ENCODE results near the gene MIOX. TPM values are rescaled to one million over a fixed set of nuclear protein-coding genes. Genes with fewer than 3 reads are reported as not detected.
"Not testable (repeated sequence)": the region's sequence is repeated elsewhere in the genome, so short reads cannot be mapped to it uniquely, and the experiment has no call there.

MIOX gene
- total RNA-seq, 1 experiment from 2014 or later: not detected

GRCh38 chr22:50528682-50529415, 42.2 kb downstream of the MIOX start:
- DNase-seq (ENCODE audit: low read depth): peak; percentile 5

GRCh38 chr22:50529416-50529896, 42.8 kb downstream of the MIOX start:
- no peak for DNase-seq (ENCODE audit: low read depth)

GRCh38 chr22:50529897-50530579, 43.4 kb downstream of the MIOX start, which contains the start of gene TYMP:
Gene TYMP, minus strand, starts transcription at chr22:50530012. Its CDS starts 303 bp downstream, at chr22:50529709.
- peak; percentile 58 for DNase-seq (ENCODE audit: low read depth)

- no peak for DNase-seq (ENCODE audit: low read depth)
These were observed 43.9 kb downstream of the MIOX start for GRCh38 chr22:50530580-50530876.

- DNase-seq (ENCODE audit: low read depth): peak; percentile 81
These were observed 44.4 kb downstream of the MIOX start for GRCh38 chr22:50530877-50531545.

- DNase-seq (ENCODE audit: low read depth): no peak
These were observed 44.9 kb downstream of the MIOX start for GRCh38 chr22:50531546-50531961.

- DNase-seq (ENCODE audit: low read depth): peak; percentile 74
These were observed 45.5 kb downstream of the MIOX start for GRCh38 chr22:50531962-50532674.

- DNase-seq (ENCODE audit: low read depth): no peak
These were observed 46.5 kb downstream of the MIOX start for GRCh38 chr22:50532824-50533796.

- not testable (repeated sequence) for DNase-seq (ENCODE audit: low read depth)
These were observed 47.4 kb downstream of the MIOX start for GRCh38 chr22:50533856-50534711.

GRCh38 chr22:50535113-50535512, 48.5 kb downstream of the MIOX start:
- no peak for DNase-seq (ENCODE audit: low read depth)

GRCh38 chr22:50536226-50536625, 49.6 kb downstream of the MIOX start:
- DNase-seq (ENCODE audit: low read depth): no peak

- DNase-seq (ENCODE audit: low read depth): no peak
These were observed 51.1 kb downstream of the MIOX start for GRCh38 chr22:50537765-50538164.

Other genes starting within 250 kb of the MIOX start
- 9.0 and 17.3 TPM in 2 replicates for gene TUBGCP6, start 241.8 kb upstream of the MIOX start, total RNA-seq (2014; rRNA removed; shearing (Covaris generic))
- 5.1 and 18.1 TPM in 2 replicates for gene HDAC10, start 235.6 kb upstream of the MIOX start, total RNA-seq (2014; rRNA removed; shearing (Covaris generic))
- gene MAPK12, start 225.2 kb upstream of the MIOX start, total RNA-seq (2014; rRNA removed; shearing (Covaris generic)): 14.6 and 16.9 TPM in 2 replicates
- gene MAPK11, start 216.5 kb upstream of the MIOX start, total RNA-seq (2014; rRNA removed; shearing (Covaris generic)): 1.3 and 4.8 TPM in 2 replicates
- gene PLXNB2, start 179.2 kb upstream of the MIOX start, total RNA-seq (2014; rRNA removed; shearing (Covaris generic)): 35.8 and 42.4 TPM in 2 replicates
- gene DENND6B, start 159.8 kb upstream of the MIOX start, total RNA-seq (2014; rRNA removed; shearing (Covaris generic)): 0.09 and 1.3 TPM in 2 replicates
- gene PPP6R2, start 143.5 kb upstream of the MIOX start, total RNA-seq (2014; rRNA removed; shearing (Covaris generic)): 29.3 and 39.1 TPM in 2 replicates
- gene SBF1, start 11.8 kb upstream of the MIOX start, total RNA-seq (2014; rRNA removed; shearing (Covaris generic)): 40.5 and 47.0 TPM in 2 replicates
- gene ADM2, start 5.3 kb upstream of the MIOX start, total RNA-seq (2014; rRNA removed; shearing (Covaris generic)): 0.03 and 0.23 TPM in 2 replicates
- gene LMF2, start 20.8 kb downstream of the MIOX start, total RNA-seq (2014; rRNA removed; shearing (Covaris generic)): 13.9 and 25.4 TPM in 2 replicates
- 70.7 and 85.0 TPM in 2 replicates for gene NCAPH2, start 21.4 kb downstream of the MIOX start, total RNA-seq (2014; rRNA removed; shearing (Covaris generic))
- 9.4 and 11.5 TPM in 2 replicates for gene SCO2, start 38.7 kb downstream of the MIOX start, total RNA-seq (2014; rRNA removed; shearing (Covaris generic))
- 5.1 and 5.3 TPM in 2 replicates for gene TYMP, start 43.2 kb downstream of the MIOX start, total RNA-seq (2014; rRNA removed; shearing (Covaris generic))
- gene KLHDC7B, start 59.0 kb downstream of the MIOX start, total RNA-seq (2014; rRNA removed; shearing (Covaris generic)): 0.06 TPM in 1 of 2 replicates, not detected in the other
- 0.51 TPM in 1 of 2 replicates, not detected in the other for gene SYCE3, start 76.1 kb downstream of the MIOX start, total RNA-seq (2014; rRNA removed; shearing (Covaris generic))
- 6.1 and 7.9 TPM in 2 replicates for gene CPT1B, start 91.6 kb downstream of the MIOX start, total RNA-seq (2014; rRNA removed; shearing (Covaris generic))
- gene CHKB, start 96.0 kb downstream of the MIOX start, total RNA-seq (2014; rRNA removed; shearing (Covaris generic)): 18.3 and 26.2 TPM in 2 replicates
- gene MAPK8IP2, start 113.9 kb downstream of the MIOX start, total RNA-seq (2014; rRNA removed; shearing (Covaris generic)): 3.7 and 4.4 TPM in 2 replicates
- 12.5 and 16.0 TPM in 2 replicates for gene ARSA, start 141.3 kb downstream of the MIOX start, total RNA-seq (2014; rRNA removed; shearing (Covaris generic))
- 0.33 and 0.46 TPM in 2 replicates for gene SHANK3, start 186.0 kb downstream of the MIOX start, total RNA-seq (2014; rRNA removed; shearing (Covaris generic))

Data from Daoy (cell line).